Colonic mucosa (tissue), 4 donors: ENCODE results near the gene ABCA6. TPM values are rescaled to one million over a fixed set of nuclear protein-coding genes. Genes with fewer than 3 reads are reported as not detected.

Source experiments
- DNase-seq: peaks from one replicate; pipeline ENCODE4 v3.0.0-alpha.2; 2020
- H3K27ac ChIP-seq: fragments of 200-600 bp; one replicate; pipeline ENCODE4 v1.8.0; 2021
- H3K27me3 ChIP-seq: fragments of 200-600 bp; one replicate; pipeline ENCODE4 v1.8.0; 2021
- H3K36me3 ChIP-seq: fragments of 200-600 bp; one replicate; pipeline ENCODE4 v1.8.0; 2021
- H3K4me1 ChIP-seq: fragments of 200-600 bp; one replicate; pipeline ENCODE4 v1.8.0; 2021; ENCODE audit warnings: mild to moderate bottlenecking
- H3K4me3 ChIP-seq: fragments of 200-600 bp; one replicate; pipeline ENCODE4 v1.8.0; 2021
- H3K9ac ChIP-seq, 2 donors: one replicate each; pipeline ENCODE4 v1.7.0; 2013; ENCODE audit warnings: control low read depth in 2 of 2, low read depth in 2 of 2, low read length in 2 of 2
- H3K9me3 ChIP-seq: fragments of 200-600 bp; one replicate; pipeline ENCODE4 v1.8.0; 2021
- CTCF ChIP-seq: fragments of 200-600 bp; IDR thresholded peaks from one replicate; pipeline ENCODE4 v1.8.0; 2022; ENCODE audit warnings: antibody characterized with exemption, mild to moderate bottlenecking
- intact Hi-C: fragments of 100-400 bp; cut with DNase I; formaldehyde crosslinking; loops from one replicate; pipeline ENCODE4 v1.14.1; 2022
- total RNA-seq, 2 donors: library from RNA; stranded (reverse); fragmentation: NEBNext Ultra II Directional in 1 of 2; extraction: Animal tissue kit (Norgen Biotek cat#: 25700) in 1 of 2; gene quantifications; one replicate each; pipeline ENCODE4 v1.2.1, GENCODE V29; 2021
- donor health status: healthy.
- donor health status: DM: no; HTN: no; CAD: no.
- donor health status: DM: no; HTN: no; CAD: no.

The ABCA6 gene
- total RNA-seq, 2 donors from 2014 or later: 2.1 to 5.9 TPM

- intact Hi-C loops: no loop called here
- no peaks in the 10 kb centered on the region for H3K27me3 ChIP-seq
- no peak for DNase-seq
- TF ChIP-seq CTCF: no peak
- H3K27ac ChIP-seq: no peak overlapping the region
- no peak overlapping the region for H3K9ac ChIP-seq
- no peaks in the 10 kb centered on the region for H3K9me3 ChIP-seq
- H3K4me1 ChIP-seq: no peaks in the 10 kb centered on the region
- H3K36me3 ChIP-seq: no peaks in the 10 kb centered on the region
- H3K4me3 ChIP-seq: no peak overlapping the region
Measured at GRCh38 chr17:69069226-69069750, 72.4 kb downstream of the ABCA6 start.

DNA sequence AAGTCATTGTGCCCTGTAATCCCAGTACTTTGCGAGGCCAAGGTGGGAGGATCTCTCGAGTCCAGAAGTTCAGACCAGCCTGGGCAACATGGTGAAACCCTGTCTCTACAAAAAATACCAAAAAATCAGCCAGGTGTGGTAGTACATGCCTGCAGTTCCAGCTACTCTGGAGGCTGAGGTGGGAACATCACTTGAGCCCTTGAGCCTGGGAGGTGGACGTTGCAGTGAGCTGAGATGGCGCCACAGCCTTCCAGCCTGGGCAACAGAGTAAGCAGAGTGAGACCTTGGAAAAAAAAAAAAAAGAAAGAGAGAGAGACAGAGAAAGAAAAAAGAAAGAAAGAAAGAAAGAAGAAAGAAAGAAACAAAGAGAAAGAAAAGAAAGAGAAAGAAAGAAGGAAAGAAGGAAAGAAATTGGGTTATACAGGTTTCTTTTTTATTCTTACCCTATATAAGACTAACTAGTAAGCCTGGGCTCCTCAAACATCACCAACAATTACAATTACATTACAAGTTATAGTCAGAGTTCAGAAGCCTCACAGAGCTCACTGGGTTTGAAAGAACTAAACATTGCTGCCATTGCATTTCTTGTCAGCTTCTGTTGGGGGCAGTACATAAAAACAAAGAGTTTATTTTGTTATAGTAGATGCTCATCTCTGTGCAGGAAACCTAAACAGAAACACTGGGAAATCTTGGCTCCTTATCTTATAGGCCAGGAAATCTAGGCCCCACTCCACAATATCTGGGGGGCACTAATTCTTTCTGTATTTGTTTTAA lies 74.2 kb downstream of the ABCA6 start:
- intact Hi-C loops: no loop called here
- H3K27ac ChIP-seq: no peak overlapping the region
- H3K27me3 ChIP-seq: no peaks in the 10 kb centered on the region
- H3K9ac ChIP-seq: no peak overlapping the region
- no peaks in the 10 kb centered on the region for H3K36me3 ChIP-seq
- no peaks in the 10 kb centered on the region for H3K9me3 ChIP-seq
- no peak for TF ChIP-seq CTCF
- DNase-seq: no peak
- H3K4me3 ChIP-seq: no peak overlapping the region
- H3K4me1 ChIP-seq: no peaks in the 10 kb centered on the region

DNA sequence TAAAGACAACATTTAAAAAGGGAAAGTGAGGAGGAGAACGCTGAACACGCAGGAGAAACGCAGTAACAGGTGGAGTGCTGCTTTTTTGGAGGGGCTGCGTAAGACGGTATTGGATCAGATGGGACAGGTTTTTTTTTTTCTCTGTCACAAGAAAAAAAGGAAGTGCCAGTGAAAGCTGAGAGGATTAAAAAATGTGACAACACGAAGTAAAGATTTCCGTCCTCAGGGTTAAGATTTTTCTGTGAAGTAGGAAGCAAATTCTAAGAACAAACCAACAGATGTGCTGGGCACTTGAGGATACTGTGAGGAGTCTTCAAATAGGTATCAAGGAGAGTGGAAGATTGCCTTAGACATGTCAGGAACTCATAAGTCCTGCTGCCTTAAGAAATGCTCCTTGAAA lies 75.2 kb downstream of the ABCA6 start:
- no peak overlapping the region for H3K9ac ChIP-seq
- H3K27me3 ChIP-seq: no peaks in the 10 kb centered on the region
- intact Hi-C loops: no loop called here
- H3K4me1 ChIP-seq: no peaks in the 10 kb centered on the region
- no peaks in the 10 kb centered on the region for H3K36me3 ChIP-seq
- no peak for TF ChIP-seq CTCF
- DNase-seq: no peak
- H3K4me3 ChIP-seq: no peak overlapping the region
- no peak overlapping the region for H3K27ac ChIP-seq
- no peaks in the 10 kb centered on the region for H3K9me3 ChIP-seq

DNA sequence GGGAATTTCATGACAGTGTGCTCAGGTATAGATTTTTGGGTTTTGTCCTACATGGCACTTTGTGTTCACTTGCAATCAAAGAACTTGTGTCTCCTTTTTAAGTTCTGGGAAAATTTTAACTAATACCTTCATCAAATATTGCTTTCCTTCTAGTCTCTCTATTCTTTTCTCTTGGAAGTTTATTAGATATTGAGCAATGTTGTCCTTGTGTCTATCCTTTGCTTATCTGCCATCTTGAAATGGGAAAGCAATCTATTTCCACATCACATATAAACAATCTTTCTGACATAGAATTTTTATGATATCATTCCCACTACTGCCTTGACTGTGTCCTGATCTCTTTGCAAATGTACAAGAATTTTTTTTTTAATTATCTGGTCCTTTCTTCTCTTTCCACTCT lies 76.6 kb downstream of the ABCA6 start:
- intact Hi-C loops: no loop called here
- Histone ChIP-seq H3K9me3 (no peaks in the 10 kb centered on the region), H3K9ac (no peak overlapping the region), H3K4me3 (no peak overlapping the region), H3K4me1 (no peaks in the 10 kb centered on the region), H3K27ac (no peak overlapping the region), H3K27me3 (no peaks in the 10 kb centered on the region), H3K36me3 (no peaks in the 10 kb centered on the region)
- TF ChIP-seq CTCF: no peak
- no peak for DNase-seq

DNA sequence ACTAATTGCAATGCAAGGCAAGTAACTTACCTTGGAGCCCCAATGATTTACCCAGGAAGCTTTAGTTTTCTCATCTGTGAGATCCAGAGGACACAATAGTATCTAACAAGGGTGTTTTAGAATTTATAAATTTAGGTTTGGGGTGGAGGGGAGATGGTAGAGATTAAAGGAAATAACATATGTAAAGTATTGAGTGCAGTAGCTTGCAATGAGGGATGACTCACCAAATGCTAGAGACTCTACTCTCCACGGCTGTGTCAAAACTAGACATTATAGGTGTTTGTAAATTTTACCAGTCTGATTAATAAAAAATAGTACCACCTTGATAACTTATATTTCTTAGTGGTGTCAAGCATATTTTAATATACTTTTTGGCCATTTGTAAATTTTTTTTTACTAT lies 77.2 kb downstream of the ABCA6 start:
- no peak for DNase-seq
- intact Hi-C loops: no loop called here
- H3K27me3 ChIP-seq: no peaks in the 10 kb centered on the region
- no peaks in the 10 kb centered on the region for H3K36me3 ChIP-seq
- H3K27ac ChIP-seq: no peak overlapping the region
- H3K4me3 ChIP-seq: no peak overlapping the region
- no peak overlapping the region for H3K9ac ChIP-seq
- no peaks in the 10 kb centered on the region for H3K4me1 ChIP-seq
- no peaks in the 10 kb centered on the region for H3K9me3 ChIP-seq
- TF ChIP-seq CTCF: no peak
